NCI-H460 (cell line): ENCODE measurements around the gene CROCC. TPM values are rescaled to one million over a fixed set of nuclear protein-coding genes. Genes with fewer than 3 reads are reported as not detected.
"Not testable (repeated sequence)": the region's sequence is repeated elsewhere in the genome, so short reads cannot be mapped to it uniquely, and the experiment has no call there.

ENCODE experiments used
- DNase-seq: peaks from one replicate; pipeline ENCODE4 v3.0.0-alpha.2; 2016; ENCODE audit warnings: low read depth; ENCODE audit errors: extremely low read depth
- total RNA-seq: library from RNA; depleted of rRNA; stranded (reverse); fragments of >200 nt; shearing (Covaris generic); gene quantifications from 2 replicates; pipeline ENCODE4 v1.2.3, GENCODE V29; 2014

The CROCC gene
- total RNA-seq, 1 experiment from 2014 or later, result 4.8 TPM

- DNase-seq, result not testable (repeated sequence)
Measured at GRCh38 chr1:16914928-16915626, 6.7 kb upstream of the CROCC start.

GRCh38 chr1:16915627-16915973, 6.1 kb upstream of the CROCC start:
- DNase-seq, result no peak

- not testable (repeated sequence) for DNase-seq
Measured at GRCh38 chr1:16916036-16916880, 5.5 kb upstream of the CROCC start.

GRCh38 chr1:16918371-16918770, 3.4 kb upstream of the CROCC start:
- no peak for DNase-seq

GRCh38 chr1:16918936-16919665, 2.6 kb upstream of the CROCC start:
- not testable (repeated sequence) for DNase-seq

- DNase-seq, result no peak
Measured at GRCh38 chr1:16920951-16921350, 780 bp upstream of the CROCC start.

GRCh38 chr1:16922466-16922865, 735 bp downstream of the CROCC start:
- DNase-seq, result no peak

GRCh38 chr1:16922885-16923431, 1.2 kb downstream of the CROCC start:
- no peak for DNase-seq

- DNase-seq, result no peak
Measured at GRCh38 chr1:16924216-16924918, 2.6 kb downstream of the CROCC start.

GRCh38 chr1:16924919-16925477, 3.3 kb downstream of the CROCC start:
- DNase-seq, result no peak

- DNase-seq, result no peak
Measured at GRCh38 chr1:16925635-16926490, 4.1 kb downstream of the CROCC start.

- no peak for DNase-seq
Measured at GRCh38 chr1:16926491-16927073, 4.9 kb downstream of the CROCC start.

GRCh38 chr1:16927256-16927655, 5.5 kb downstream of the CROCC start:
- DNase-seq, result no peak

- no peak for DNase-seq
Measured at GRCh38 chr1:16927711-16928485, 6.2 kb downstream of the CROCC start.

GRCh38 chr1:16929146-16930041, 7.7 kb downstream of the CROCC start:
- not testable (repeated sequence) for DNase-seq

GRCh38 chr1:16931206-16931934, 9.6 kb downstream of the CROCC start:
- not testable (repeated sequence) for DNase-seq
